Stomach smooth muscle (tissue), 2 donors: Measurements from ENCODE around the gene TECTA.
"Not testable (repeated sequence)": the region's sequence is repeated elsewhere in the genome, so short reads cannot be mapped to it uniquely, and the experiment has no call there.

Source experiments
- H3K27ac ChIP-seq: one replicate; pipeline ENCODE4 v1.7.0; 2013; ENCODE audit warnings: mild to moderate bottlenecking, low read length, inconsistent platforms
- H3K27me3 ChIP-seq, 2 donors: one replicate each; pipeline ENCODE4 v1.7.0; 2013; ENCODE audit warnings: low read length in 2 of 2; ENCODE audit not compliant: insufficient read depth in 2 of 2, control insufficient read depth in 1 of 2
- H3K36me3 ChIP-seq, 2 donors: one replicate each; pipeline ENCODE4 v1.7.0; 2013; ENCODE audit warnings: low read length in 2 of 2; ENCODE audit not compliant: control insufficient read depth in 2 of 2, insufficient read depth in 2 of 2
- H3K4me1 ChIP-seq: one replicate; pipeline ENCODE4 v1.7.0; 2013; ENCODE audit warnings: low read length; ENCODE audit not compliant: control insufficient read depth, insufficient read depth
- H3K4me3 ChIP-seq, 2 donors: one replicate each; pipeline ENCODE4 v1.7.0; 2013; ENCODE audit warnings: low read length in 2 of 2
- H3K9ac ChIP-seq, 2 donors: one replicate each; pipeline ENCODE4 v1.7.0; 2013; ENCODE audit warnings: low read length in 2 of 2, mild to moderate bottlenecking in 1 of 2
- H3K9me3 ChIP-seq, 2 donors: one replicate each; pipeline ENCODE4 v1.7.0; 2013; ENCODE audit warnings: low read length in 2 of 2; ENCODE audit not compliant: control insufficient read depth in 2 of 2
- donor health status: healthy.
- donor health status: Pancreatic carcinoma.

The TECTA gene

DNA sequence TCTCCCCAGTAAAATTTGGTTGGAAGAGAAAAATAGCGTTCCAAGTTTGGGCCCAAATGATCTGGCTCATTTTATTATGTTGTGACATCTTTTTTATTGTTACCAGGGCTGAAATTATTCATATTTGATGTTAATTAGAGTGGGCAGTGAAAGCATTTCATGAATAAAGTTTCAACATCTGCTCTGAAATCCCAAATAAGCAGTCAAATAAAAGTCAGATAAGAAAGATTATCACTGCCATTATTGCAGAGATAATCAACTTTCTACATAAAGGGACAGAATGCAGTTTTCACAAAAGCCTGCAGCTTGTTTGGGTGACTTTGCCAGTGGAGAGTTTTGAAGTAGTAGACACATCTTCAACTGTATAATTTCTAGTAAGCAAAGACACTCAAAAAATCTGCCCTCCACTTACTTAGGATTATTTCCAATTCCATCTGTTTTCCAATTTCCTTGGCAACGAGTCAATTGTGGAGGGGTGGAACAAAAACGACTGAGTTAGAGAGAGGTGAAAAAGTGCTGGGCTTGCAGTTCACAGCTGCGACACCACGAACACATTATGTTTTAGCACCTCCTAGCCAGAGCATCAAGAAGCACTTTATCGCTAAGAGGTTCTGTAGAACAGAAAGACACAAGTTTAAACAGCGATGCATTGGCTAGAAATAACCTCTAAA lies 9.0 kb downstream of the TECTA start:
- Histone ChIP-seq H3K4me3 (no peak overlapping the region), H3K4me1 (no peaks in the 10 kb centered on the region), H3K9ac (no peak overlapping the region)

DNA sequence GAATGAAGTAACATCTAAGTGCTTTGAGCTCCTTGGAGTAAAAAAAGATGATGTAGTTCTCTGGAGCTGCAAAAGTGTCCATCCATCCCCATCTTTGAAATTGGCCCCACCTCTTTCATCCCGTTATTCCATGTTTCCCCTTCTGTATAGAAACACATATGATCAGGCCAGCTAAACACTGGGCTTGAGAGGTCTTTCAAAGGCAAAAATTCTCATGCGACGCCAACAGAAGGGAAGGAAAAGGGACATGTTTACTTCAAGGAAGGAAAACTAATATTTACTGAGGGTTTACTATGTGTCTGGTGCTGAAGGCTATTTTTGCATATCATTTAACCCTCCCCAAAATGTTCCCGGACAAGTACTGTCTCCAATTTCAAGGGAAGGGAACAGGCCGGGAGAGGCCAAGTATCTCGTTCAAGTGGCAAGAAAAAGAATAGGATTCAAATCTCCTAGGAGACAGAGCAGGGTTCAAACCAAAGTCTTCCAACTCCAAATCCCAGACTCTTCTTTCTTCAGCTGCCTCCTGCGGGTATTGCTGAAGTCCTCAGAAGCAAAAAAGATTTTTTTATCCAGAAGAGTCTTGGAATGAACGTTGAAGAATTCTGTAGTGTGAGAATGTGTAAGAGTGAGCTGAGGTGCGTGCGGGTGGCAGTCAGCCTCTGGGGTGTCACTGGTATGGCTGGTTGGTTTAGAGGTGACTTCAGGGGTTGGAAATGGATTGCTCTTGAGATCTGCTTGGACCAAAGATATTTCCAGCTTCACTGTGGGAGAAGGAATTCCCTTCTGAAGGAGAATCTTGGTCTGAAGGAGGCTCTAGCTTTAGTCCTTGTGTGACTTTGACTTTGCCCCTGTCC lies 10.1 kb downstream of the TECTA start:
- Histone ChIP-seq H3K4me1 (no peaks in the 10 kb centered on the region), H3K36me3 (no peaks in the 10 kb centered on the region), H3K9me3 (no peaks in the 10 kb centered on the region), H3K27me3 (no peaks in the 10 kb centered on the region), H3K9ac (no peak overlapping the region), H3K27ac (no peak overlapping the region), H3K4me3 (no peak overlapping the region)

More for the DNA sequence above, 9.0 kb downstream of the TECTA start:
- H3K9me3 ChIP-seq = no peaks in the 10 kb centered on the region
- no peak overlapping the region for H3K27ac ChIP-seq
- H3K27me3 ChIP-seq = no peaks in the 10 kb centered on the region
- no peaks in the 10 kb centered on the region for H3K36me3 ChIP-seq

DNA sequence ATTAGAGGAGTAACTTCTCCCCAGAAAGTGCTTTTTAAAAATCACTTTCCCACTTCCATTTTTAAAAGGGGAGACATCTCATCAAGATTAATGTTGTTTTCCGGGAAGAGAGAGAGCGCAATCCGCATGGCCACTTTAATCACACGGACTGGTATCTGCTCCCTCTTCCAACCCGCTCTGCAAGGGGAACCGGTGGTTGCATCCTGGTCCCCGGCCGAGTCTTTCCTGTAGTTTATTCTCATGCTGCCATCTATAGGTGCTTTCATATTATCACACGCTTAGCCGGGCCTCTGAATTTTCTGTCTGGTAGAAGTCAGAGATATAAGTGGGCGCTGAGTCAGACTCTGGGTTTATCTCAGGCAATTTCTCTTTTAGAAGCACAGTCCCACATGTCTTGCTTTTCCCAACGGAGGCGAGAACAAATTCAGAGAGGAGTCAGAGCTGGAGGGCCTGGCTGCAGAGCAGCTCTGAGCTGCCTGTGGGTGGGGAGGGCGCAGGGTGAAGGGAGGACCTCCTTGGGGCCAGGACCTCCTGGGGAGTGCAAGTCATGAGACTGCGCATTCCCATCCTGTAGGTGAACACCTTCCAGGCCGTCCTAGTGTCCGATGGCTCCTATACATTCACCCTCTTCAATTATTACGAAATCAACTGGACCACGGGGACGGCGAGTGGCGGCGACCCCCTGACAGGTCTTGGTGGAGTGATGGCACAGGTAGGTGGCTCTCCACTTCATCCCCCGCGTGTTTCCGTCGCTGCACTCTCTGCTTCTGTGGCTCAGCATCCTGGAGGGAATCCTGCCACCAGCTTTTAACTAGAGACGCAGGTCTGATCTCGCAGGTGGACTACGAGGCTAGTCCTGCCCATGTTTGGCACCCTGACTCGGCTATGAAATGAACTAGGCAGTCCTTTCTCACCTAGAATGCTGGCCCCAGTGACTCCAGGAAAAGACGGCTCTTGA lies 11.7 kb downstream of the TECTA start:
- no peak overlapping the region for H3K9ac ChIP-seq

DNA sequence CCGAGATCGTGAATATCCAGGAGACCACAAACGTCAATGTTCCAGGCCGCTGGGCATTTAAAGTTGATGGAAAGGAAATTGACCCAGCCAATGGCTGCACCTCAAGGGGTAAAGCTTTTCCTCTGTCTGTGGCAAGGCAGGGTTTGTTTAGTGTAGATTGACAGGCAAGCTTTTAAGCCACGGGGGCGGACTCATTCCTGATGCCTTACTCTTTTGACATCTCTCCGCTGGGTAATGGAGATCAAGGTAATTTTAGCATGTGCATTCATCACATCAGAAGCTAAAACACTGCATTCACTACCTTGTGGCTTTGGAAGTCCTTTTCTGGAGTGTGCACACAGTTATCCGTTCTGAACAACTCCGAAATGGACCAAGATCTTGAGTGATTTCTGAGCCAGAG lies 12.6 kb downstream of the TECTA start:
- no peak overlapping the region for H3K9ac ChIP-seq
- H3K9me3 ChIP-seq = no peaks in the 10 kb centered on the region
- H3K27ac ChIP-seq = no peak overlapping the region
- H3K4me1 ChIP-seq = no peaks in the 10 kb centered on the region
- H3K27me3 ChIP-seq = no peaks in the 10 kb centered on the region
- no peaks in the 10 kb centered on the region for H3K36me3 ChIP-seq
- H3K4me3 ChIP-seq = no peak overlapping the region

More for the DNA sequence above, 11.7 kb downstream of the TECTA start:
- H3K9me3 ChIP-seq = no peaks in the 10 kb centered on the region
- H3K27ac ChIP-seq = no peak overlapping the region
- no peak overlapping the region for H3K4me3 ChIP-seq
- no peaks in the 10 kb centered on the region for H3K4me1 ChIP-seq
- H3K36me3 ChIP-seq = no peaks in the 10 kb centered on the region
- no peaks in the 10 kb centered on the region for H3K27me3 ChIP-seq

DNA sequence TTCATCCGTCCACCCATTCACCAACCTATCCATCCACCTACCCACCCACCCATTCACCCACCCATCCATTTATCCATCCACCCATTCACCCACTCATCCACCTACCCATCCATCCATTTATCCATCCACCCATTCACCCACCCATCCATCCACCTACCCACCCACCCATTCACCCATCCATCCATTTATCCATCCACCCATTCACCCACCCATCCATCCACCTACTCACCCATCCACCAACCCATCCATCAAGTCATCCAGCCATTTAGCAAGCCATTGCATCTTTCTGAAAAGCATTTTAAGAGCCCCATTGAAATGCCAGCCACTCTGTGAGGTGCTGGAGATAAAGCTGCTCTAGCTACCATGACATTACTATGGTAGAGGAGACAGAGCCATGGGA lies 14.0 kb downstream of the TECTA start:
- H3K27me3 ChIP-seq, H3K4me3 ChIP-seq, H3K9ac ChIP-seq, H3K36me3 ChIP-seq, H3K4me1 ChIP-seq, H3K27ac ChIP-seq, H3K9me3 ChIP-seq: not testable (repeated sequence)

DNA sequence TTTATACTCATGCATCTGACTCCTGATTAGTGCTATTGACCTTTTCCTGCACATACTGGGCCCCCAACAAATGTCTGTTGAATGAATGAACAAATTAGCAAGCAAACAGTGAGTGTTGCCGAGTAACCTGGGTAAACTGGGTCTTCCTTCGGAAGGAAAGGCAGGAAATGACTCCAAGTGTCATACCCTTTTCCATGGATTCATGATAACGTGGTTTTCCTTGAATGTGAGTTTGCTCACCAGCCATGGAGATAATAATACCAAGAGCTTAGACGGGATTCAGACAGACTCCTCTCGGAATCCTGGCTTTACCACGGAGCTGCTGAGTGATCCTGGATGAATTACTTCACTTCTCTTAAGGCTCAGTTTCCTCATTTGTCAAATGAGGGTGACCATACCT lies 16.7 kb downstream of the TECTA start:
- Histone ChIP-seq H3K27me3 (no peaks in the 10 kb centered on the region), H3K9ac (no peak overlapping the region), H3K4me1 (no peaks in the 10 kb centered on the region), H3K36me3 (no peaks in the 10 kb centered on the region), H3K9me3 (peaks cover 6 to 10% of the 10 kb centered on the region in 2 donors), H3K4me3 (no peak overlapping the region), H3K27ac (no peak overlapping the region)

DNA sequence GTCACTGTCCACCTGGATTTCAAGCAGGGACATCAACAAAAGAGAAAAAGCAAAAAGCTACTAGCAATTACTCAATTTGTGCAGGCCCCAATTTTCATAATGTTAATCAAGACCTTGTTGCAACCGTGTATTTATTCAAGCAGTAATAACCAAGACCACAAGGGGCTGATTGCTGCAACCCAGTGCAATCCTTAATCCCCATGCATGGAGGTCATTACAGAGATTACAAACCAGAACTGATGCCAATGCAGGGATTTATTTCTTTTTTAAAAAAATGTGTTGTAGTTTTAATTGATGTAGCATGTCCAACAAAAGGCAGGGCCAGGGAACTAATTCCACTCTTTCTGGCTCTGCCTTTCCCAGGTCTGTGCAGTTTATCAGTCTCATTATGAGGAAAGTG lies 18.4 kb downstream of the TECTA start:
- no peak overlapping the region for H3K4me3 ChIP-seq
- no peaks in the 10 kb centered on the region for H3K27me3 ChIP-seq
- no peak overlapping the region for H3K9ac ChIP-seq
- H3K4me1 ChIP-seq = no peaks in the 10 kb centered on the region
- peaks cover 6 to 10% of the 10 kb centered on the region in 2 donors for H3K9me3 ChIP-seq
- no peaks in the 10 kb centered on the region for H3K36me3 ChIP-seq
- no peak overlapping the region for H3K27ac ChIP-seq

DNA sequence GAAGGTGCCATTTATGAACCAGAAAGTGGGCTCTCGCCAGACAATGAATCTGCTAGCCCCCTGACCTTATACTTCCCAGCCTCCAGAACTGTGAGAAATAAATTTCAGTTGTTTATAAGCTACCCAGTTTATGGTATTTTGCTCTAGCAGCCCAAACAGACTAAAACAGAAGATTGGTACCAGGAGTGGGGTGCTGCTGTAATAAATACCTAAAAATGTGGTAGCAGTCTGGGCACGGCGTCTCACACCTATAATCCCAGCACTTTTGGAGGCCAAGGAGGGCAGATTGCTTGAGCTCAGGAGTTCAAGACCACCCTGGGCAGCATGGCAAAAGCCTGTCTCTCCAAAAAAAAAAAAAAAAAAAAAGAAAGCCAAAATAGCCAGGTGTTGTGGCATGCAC lies 21.3 kb downstream of the TECTA start:
- Histone ChIP-seq H3K36me3 (no peaks in the 10 kb centered on the region), H3K27me3 (no peaks in the 10 kb centered on the region), H3K9me3 (peaks cover 6 to 10% of the 10 kb centered on the region in 2 donors), H3K9ac (no peak overlapping the region), H3K27ac (no peak overlapping the region), H3K4me3 (no peak overlapping the region), H3K4me1 (no peaks in the 10 kb centered on the region)

DNA sequence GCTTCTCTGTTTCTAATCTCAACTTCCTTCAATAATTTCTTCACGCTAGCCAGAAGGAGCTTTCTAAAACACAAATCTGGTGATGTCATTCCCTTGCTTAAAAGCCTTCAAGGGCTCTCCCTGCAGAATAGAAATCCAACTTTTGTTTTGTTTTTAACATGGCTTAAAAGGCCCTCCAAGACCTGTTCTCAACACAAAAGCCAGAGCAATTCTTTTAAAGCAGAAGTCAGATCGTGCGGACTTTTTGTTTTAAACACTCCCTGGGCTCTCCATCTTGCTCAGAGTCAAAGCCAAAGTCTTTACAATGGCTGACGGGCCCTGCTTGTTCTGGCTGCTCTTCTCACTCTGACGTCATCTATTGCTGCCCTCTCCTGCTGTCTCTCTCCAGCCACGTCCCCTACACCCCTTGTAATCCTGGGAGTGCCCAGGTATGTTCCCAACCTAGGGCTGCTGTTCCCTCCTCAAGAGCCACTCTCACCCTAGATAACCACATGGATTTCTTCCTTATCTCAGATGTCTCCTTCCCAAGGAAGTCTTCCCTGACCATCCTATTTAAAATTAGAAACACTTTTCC lies 22.5 kb downstream of the TECTA start:
- H3K4me3 ChIP-seq = no peak overlapping the region
- no peaks in the 10 kb centered on the region for H3K4me1 ChIP-seq
- peaks cover 6 to 10% of the 10 kb centered on the region in 2 donors for H3K9me3 ChIP-seq
- no peaks in the 10 kb centered on the region for H3K36me3 ChIP-seq
- H3K27ac ChIP-seq = no peak overlapping the region
- no peaks in the 10 kb centered on the region for H3K27me3 ChIP-seq
- no peak overlapping the region for H3K9ac ChIP-seq

DNA sequence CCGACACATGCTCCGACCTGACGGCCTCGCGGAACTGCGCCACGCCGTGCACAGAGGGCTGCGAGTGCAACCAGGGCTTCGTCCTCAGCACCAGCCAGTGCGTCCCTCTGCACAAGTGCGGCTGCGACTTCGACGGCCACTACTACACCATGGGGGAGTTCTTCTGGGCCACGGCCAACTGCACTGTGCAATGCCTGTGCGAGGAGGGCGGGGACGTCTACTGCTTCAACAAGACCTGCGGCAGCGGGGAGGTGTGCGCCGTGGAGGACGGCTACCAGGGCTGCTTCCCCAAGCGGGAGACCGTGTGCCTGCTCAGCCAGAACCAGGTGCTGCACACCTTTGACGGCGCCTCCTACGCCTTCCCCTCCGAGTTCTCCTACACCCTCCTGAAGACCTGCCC lies 26.8 kb downstream of the TECTA start:
- no peak overlapping the region for H3K4me3 ChIP-seq
- H3K36me3 ChIP-seq = no peaks in the 10 kb centered on the region
- H3K27ac ChIP-seq = no peak overlapping the region
- H3K4me1 ChIP-seq = no peaks in the 10 kb centered on the region
- no peaks in the 10 kb centered on the region for H3K9me3 ChIP-seq
- H3K27me3 ChIP-seq = no peaks in the 10 kb centered on the region
- H3K9ac ChIP-seq = no peak overlapping the region
